CD1c-positive myeloid dendritic cell (primary cell): ENCODE results near the gene VPS35.
"Not testable (repeated sequence)": the region's sequence is repeated elsewhere in the genome, so short reads cannot be mapped to it uniquely, and the experiment has no call there.

Source experiments
- DNase-seq: peaks from one replicate; pipeline ENCODE4 v3.0.0-alpha.2; 2016; ENCODE audit errors: extremely low spot score

VPS35 gene

DNA sequence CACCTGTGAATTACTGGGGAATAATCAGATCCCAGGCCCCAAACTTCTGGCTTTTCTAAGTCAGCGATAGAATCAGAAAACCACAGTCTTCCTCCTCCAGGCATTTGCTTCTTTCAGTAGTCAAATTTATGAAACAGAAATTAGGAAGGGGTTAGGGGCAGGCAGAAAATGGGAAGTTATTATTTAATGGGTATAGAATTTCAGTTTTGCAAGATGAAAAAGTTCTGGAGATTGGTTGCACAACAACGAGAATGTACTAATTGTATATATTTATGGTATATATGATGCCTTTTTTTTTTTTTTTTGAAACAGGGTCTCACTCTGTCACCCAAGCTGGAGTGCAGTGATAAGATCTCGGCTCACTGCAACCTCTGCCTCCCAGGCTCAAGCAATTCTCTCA is 23.9 kb upstream of the VPS35 start:
- peak; percentile 63 for DNase-seq

DNA sequence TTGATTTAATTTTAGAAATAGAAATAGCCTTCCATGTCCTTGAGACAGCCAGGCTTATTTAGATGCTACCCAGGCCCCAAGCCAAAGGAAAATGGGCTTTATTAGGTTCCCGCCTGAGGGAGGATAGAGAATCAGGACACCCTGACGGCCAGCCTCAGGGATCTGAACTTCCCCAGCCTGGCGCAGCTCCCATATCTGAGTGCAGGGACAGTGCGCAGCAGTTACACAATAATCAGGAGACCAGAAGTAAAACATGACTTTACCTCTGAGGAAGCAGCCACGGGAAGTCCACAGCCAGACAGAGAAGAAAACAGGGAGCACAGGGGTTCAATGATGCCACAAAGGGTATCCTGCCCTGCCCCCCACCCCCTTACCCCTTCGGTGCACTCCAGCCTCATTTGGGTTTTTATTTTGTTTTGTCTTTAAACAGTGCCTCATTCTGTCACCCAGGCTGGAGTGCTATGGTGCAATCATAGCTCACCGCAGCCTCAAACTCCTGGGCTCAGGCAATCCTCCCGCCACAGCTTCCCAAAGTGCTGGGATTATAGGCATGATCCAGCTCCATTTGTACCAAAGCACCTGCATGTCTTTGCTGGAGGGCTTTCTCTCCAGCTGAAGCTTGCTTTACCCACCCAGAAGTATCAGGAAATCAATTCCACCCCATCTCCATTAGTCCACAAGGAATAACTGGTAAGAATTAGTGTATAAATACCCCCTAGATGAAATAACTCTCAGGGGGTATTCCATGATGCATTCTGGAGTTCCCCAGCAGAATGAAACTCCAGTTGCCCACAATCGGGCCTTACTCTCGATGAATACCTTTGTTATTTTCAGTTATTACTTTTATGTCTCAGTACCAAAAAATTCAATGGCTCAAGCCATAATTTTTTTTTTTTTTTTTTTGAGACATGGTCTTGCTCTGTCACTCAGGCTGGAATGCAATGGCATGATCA is 22.4 kb upstream of the VPS35 start:
- peak; percentile 53 for DNase-seq

DNA sequence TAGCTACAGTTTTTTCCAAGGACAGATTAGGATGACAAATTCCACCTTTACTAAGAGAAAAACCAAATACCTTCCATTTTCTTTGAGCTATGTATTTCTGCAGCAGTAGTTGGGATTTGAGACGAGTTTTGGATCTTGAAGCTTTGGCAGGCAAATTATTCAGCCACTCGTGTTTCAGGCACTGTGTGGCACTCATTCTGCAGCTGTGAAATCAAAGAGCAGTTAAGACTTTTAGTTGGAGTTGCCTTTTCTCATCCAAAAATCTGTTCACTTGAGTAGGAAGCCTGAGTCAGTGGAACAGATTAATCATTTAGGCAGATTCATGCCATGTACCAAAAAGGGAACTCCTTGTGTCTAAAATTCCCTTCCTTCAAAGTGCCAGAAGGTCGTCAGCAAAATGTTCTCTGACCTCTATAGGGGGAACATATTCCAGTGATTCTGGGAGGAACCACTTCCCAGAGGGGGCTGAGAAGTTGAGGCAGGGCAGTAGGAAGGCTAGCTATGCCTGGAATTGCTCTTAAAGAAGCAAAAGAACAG is 20.6 kb upstream of the VPS35 start:
- peak; percentile 51 for DNase-seq

DNA sequence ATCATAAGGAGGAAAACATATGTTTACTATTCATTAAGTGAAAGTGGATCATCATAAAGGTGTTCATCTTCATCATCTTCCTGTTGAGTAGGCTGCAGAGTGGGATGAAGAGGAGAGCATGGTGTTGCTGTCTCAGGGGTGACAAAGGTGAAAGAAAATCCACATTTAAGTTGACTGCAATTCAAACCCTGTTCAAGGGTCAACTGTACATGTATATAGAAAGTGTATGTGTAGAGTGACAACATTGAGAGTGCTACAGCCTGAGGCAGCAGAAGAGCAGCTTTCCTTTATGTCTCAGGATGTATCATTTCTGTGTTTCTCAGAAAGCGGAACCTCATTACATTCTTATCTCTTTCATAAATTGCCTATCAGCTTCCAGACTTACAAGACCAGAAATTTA is 17.7 kb upstream of the VPS35 start:
- DNase-seq = no peak

DNA sequence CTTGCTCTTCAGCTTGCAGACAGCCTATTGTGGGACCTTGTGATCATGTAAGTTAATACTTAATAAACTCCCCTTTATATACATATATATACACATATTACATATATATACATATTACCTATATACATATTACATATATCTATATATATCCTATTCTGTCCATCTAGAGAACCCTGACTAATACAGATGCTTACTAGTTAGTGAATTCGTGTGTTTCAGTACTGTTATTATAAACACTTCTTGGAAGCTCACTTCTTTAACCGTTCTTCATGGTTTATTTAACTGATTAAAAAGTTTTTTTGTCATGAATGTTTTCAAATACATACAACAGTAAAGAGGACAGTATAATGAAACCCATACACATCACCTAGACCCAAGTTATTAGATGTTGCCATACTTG is 13.1 kb upstream of the VPS35 start:
- no peak for DNase-seq

DNA sequence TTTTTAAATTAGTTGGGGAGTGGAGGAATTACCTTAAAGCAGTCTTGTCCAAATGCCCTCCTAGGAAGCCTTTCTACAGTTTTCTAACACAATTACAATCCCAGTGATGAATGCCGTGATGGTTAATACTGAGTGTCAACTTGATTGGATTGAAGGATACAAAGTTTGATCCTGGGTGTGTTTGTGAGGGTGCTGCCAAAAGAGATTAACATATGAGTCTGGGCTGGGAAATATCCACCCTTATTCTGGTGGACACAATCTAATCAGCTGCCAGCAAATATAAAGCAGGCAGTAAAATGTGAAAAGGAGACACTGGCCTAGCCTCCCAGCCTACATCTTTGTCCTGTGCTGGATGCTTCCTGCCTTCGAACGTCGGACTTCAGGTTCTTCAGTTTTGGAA is 12.6 kb upstream of the VPS35 start:
- DNase-seq = no peak

DNA sequence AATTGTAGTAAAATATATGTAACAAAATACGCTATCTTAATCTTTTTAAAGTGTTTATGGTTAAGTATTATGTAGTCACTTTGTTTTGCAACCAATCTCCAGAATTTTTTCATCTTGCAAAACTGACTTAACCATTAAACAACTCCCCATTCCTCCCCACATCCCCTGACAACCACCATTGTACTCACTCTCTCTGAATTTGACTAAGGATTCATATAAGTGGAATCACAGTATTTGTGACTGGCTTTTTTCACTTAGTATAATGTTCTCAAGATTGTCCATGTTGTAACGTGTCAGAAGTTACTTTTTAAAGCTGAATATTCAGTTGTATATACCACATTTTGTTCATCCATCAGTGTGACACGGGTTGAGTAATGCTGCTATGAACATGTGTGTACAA is 11.1 kb upstream of the VPS35 start:
- DNase-seq = no peak

DNA sequence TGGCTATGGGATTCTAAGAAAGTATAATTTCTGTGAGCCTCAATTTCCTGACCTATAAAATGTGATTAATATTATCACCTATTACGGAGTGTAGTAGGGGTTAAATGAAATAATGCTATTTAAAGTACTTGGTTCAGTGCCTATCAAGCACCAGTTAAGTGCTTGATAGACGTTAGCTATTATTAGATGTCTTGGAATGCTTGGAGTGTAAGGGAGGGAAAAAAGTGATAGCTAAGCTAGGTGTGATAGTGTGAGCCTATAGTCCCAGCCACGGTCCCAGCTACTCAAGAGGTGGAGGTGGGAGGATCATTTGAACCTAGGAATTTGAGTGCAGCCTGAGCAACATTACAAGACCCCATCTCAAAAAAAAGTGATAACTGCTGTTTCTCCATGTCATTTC is 8.0 kb upstream of the VPS35 start:
- DNase-seq = no peak

DNA sequence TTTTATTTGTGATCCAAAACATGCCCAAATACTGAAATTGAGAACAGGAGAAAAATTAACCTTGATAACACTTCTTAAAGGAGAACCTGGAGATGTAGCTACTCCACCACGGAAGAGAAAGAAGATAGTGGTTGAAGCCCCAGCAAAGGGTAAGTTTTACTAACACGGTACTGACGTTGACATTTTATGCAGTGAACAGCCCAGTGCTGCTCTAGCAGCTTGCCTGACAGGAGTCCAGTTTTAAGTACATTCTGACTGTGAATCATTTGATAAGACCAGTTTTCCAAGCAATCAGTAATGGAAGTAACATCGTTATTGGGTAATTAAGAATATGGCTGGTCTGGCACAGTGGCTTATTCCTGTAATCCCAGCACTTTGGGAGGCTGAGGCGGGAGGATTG is 7.0 kb upstream of the VPS35 start:
- no peak for DNase-seq

DNA sequence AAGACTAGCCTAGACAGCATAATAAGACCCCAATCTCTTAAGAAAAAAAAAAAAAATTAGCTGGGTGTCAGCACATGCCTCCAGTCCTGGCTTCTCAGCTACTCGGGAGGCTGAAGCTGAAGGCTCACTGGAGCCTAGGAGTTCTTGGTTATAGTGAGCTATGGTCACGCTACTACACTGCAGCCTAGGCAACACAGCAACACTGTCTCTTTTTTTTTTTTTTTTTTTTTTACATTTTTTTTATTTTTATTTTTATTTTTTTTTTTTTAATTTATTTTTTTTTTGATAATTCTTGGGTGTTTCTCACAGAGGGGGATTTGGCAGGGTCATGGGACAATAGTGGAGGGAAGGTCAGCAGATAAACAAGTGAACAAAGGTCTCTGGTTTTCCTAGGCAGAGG is 4.6 kb upstream of the VPS35 start:
- no peak for DNase-seq

DNA sequence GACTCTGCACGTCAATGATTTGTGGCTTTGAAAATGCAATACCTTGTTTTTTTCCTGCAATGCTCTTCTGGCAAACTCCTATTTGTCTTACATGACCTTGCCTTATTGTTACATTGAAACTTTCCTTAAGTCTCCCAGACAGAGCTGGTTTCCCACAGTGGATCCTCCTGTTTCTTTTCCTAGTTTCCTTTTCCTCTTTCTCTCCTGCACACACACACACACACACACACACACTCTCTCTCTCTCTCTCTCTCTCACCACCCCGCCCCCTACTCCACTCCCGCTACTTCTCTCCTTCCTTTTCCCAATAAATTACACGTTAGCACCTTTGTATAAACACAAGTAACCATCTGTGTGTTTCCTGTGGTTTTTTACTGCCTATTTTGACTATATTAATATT is 2.7 kb upstream of the VPS35 start:
- no peak for DNase-seq

DNA sequence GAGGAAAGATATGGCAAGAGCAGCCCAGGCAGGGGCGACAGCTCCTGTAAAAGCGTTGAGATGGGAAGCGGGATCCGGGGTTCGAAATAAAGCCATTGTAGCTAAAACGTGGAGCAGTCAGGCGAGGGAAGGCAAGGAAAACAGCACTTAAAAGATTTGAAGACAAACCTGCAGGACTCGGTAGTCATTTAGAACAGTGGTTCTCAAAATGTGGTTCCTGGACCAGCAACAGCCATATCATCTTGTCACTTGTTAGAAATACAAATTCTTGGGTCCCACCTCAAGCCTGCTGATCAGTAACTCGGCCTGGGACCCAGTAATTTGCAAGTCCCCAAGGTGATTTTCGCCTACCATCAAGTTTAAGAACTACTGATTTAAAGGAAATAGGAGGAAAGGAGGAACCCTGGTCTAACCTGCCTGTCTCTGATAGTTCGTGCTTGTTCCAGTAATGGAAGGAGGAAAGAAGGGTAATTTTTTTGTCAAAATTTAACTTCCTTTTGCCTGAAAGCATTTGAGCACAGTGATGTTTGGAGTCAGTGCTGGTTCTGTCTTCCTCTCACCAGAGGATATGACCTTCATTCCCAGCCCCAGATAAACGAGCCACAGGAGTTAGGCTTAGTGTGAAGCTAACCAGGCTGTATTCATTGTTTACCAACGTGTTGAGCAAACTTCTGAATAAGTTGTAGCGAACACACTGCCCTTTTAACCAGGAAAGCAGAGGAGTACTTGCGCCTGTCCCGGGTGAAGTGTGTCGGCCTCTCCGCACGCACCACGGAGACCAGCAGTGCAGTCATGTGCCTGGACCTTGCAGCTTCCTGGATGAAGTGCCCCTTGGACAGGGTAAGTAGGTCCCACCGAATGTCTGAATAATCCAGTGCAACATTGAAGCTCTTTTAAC is 1.6 kb upstream of the VPS35 start:
- peak; percentile 50 for DNase-seq

DNA sequence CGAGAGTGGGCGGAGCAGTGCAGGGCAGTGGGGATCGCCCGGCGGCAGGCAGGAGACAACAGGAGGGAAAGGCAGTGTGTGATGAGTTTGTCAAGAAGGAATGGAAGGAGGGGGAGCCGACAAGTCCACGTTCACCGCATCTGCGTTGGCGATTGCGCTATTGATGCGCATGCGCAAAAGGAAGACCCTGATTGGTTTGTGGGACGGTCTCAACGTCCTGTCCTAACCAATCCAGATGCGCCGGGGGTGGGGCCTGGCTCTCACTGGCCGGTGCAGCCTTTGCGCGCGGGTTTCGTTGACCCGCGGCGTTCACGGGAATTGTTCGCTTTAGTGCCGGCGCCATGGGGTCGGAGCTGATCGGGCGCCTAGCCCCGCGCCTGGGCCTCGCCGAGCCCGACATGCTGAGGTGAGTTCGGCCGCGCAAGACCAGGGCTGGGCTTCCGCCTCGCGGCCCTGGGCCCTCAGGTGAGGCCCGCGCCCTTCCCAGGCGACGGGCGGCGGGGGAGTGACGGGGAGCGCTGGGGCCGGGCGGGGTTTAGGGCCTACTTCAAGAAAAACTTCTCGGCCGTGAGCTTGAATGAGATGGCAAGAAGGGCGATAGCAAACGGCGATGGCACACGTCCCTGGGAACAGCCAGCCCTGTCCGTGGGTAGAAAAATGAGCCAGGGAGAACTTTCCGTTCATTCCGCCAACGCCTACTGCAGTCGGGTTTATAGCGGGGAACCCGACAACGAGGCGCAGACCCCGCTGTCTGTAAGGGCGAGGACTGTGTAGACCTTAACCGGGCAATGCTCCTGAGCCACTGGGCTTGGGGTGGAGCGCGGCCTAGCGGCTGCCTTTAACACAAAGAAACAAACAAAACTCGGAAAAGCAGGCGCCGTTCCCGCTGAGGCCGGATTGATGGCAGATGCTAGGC is 645 bp upstream of the VPS35 start, which contains the start of gene ORC6:
Gene ORC6 (plus strand): TSS at position 295 of the 916 bp plus-strand sequence. CDS start 47 bp downstream, at position 342.
- DNase-seq = peak; percentile 98

DNA sequence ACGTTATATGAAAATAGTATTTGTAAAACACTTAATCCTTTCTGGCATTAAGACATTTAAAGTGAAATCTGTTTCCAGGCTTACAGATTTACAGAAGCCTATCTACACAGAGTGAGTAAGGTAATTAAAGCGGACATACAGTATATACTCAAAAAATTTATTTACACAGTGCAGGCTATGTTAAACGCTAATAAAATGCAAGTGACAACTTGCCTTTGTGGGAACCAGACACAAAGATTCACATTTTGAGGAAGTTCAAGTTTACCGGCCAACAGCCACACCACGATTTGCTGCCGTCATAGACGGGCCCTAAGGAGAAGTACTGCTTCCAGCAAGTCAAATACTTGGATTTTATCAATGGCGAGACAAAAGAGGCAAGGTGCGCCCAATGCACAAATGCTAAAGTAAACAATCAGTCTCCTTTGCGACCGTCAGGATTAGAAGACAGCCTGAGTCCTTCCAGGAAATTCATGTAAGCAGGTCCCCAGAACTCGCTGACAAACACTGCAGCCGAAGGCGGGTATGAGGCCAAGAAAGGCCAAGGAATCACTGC is 801 bp downstream of the VPS35 start:
- DNase-seq = peak; percentile 88

DNA sequence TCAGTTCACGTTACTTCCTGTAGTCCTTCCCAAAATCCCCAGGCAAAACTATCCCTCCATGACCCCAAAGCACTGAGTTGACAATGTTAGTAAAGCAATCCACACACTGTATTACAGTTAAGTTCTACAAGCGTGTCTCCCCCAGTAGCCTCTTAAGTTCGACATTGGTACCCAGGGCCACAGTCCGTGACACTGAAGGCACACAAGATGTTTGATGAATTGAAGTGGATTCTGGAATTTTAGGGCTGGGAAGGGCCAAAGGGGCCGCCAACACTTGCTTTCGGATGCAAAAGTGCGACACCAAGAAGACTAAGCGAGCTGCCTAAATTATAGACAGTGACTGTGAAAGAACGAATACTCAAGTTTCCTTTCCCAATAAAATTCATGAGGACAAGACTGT is 1.5 kb downstream of the VPS35 start:
- DNase-seq = no peak

DNA sequence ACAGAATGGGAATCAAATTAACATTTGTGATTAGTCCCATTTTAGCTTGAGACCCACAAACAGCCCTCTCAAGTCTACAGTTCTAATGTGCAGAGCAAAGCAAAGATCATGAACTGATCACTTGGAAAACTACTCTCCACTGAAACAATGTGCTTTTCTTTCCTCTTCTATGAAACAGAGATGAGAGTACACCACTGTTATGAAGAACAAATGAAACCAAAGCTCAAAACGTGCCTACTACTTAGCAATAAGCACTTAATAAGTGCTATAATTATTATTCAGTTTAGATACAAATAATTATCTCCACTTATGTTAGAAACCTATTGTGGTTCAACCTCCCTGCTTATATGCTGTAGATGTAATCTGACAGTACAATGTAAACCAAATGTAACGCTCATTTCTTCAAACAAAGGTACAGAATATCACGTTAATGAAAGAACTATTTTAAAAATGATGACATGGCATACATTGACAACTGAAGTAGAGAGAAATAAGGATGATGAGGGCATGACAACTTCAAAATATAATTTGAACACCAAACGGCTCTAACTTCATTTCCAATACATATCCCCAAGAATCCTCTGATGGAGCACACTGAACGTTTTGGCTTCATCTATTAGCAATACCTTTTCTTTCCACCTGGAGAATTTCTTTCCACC is 2.0 kb downstream of the VPS35 start:
- no peak for DNase-seq

DNA sequence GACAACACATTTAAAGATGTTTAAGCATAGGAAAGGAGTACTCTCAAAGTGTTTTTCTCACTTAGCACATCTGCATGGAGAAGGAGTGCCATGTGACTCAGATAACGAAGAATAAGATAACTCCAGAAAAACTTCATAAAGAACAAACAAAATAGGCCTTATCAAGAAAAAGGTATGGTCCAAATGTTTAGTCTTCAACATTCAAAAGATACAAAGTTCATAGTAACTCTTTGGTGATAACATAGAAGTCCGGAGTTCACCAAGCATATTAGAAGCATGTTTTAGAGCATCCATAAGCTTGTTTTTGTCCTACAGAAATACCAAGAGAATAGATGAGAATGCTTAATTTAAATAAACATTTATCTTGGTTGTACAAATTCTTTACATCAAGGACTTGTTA is 7.1 kb downstream of the VPS35 start:
- DNase-seq = not testable (repeated sequence)

DNA sequence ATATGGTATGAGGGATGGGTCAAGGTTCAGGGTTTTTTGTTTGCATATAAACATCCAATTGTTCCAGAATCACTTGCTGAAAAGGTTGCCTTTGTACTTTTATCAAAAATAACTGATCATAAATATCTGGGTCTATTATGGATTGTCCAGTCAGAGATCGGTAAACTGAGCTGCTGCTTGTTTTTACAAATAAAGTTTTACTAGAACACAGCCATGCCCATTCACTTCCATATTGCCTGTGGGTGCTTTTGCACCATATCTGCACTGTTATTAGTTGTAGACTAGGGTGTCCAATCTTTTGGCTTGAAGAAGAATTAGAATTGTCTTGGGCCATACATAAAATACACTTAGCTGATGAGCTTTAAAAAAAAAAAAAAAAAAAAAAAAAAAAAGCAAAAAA is 11.0 kb downstream of the VPS35 start:
- not testable (repeated sequence) for DNase-seq

DNA sequence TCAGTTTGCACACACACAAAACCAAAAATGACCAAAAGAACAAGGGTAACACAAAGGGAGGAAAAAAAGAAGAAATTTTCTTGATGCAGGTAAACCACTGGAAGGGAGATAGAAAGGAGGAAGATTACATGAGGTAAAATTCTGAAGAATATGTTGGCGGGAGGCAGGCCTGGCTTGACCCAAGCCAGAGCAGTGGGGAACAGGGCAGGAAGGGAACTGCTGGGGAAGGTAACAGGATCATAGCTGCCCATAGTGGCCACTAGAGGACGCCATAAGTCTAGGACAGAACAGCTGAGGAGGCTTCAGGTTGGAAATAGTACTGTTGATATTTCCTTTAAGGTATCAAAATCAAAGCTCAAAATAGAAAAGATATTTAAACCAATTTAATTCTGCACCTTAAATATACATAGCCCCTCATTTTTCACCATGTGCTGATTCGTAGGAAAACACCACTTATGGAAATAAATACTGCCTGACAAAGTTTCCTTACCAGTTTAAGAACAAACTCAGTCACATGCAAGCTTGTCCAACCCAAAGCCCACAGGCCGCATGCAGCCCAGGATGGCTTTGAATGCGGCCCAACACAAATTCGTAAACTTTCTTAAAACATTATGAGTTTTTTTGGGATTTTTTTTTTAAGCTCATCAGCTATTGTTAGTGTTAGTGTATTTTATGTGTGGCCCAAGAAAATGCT is 15.5 kb downstream of the VPS35 start:
- DNase-seq = peak; percentile 77

DNA sequence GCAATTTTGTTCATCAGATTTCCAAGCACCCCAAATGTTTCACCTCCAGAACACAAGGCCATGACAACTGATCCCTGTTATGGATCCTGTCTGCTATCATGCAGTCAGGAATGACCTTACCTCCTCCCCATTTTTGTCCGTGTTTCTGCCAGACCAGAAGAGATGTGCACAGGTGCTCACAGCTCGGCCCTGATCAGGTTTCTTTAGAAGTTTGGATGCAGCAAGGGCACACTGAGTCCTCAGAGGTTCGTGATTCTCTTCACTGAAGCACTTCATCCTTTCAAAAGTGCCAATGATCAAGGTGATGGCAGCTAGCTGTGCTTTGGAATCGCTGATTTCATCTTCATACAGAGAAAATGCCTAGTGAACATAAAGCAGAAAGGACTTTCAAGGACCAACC is 26.9 kb downstream of the VPS35 start:
- no peak for DNase-seq
